ENCODE data around the gene TMEM108.

The TMEM108 gene

GRCh38 chr3:133092681-133093080 is 54.5 kb downstream of the TMEM108 start:
- no peak for TF ChIP-seq TAF1 (IDR thresholded peaks at IDR 0.05; ENCODE audit: borderline replicate concordance, low read depth, low read length)
- TF ChIP-seq POLR2A (IDR thresholded peaks at IDR 0.05; ENCODE audit: low read depth, low read length), result no peak
- no peak for TF ChIP-seq POLR2AphosphoS5 (IDR thresholded peaks at IDR 0.05; ENCODE audit: low read depth, low read length)
- FAIRE-seq (no peak), DNase-seq (ENCODE audit: insufficient read length) (no peak)

GRCh38 chr3:133093366-133093765 is 55.2 kb downstream of the TMEM108 start:
- TF ChIP-seq POLR2AphosphoS5 (IDR thresholded peaks at IDR 0.05; ENCODE audit: low read depth, low read length) (no peak), TAF1 (IDR thresholded peaks at IDR 0.05; ENCODE audit: borderline replicate concordance, low read depth, low read length) (no peak), POLR2A (IDR thresholded peaks at IDR 0.05; ENCODE audit: low read depth, low read length) (no peak)
- no peak for DNase-seq (ENCODE audit: insufficient read length)
- FAIRE-seq, result no peak

GRCh38 chr3:133096900-133097613 is 58.9 kb downstream of the TMEM108 start:
- FAIRE-seq, result no peak
- no peak for TF ChIP-seq POLR2AphosphoS5 (IDR thresholded peaks at IDR 0.05; ENCODE audit: low read depth, low read length)
- TF ChIP-seq TAF1 (IDR thresholded peaks at IDR 0.05; ENCODE audit: borderline replicate concordance, low read depth, low read length), result no peak
- no peak for TF ChIP-seq POLR2A (IDR thresholded peaks at IDR 0.05; ENCODE audit: low read depth, low read length)
- no peak for DNase-seq (ENCODE audit: insufficient read length)

- no peak for FAIRE-seq
- TF ChIP-seq POLR2A (IDR thresholded peaks at IDR 0.05; ENCODE audit: low read depth, low read length) (no peak), TAF1 (IDR thresholded peaks at IDR 0.05; ENCODE audit: borderline replicate concordance, low read depth, low read length) (no peak)
- no peak for DNase-seq (ENCODE audit: insufficient read length)
Measured at GRCh38 chr3:133103706-133104105, 65.5 kb downstream of the TMEM108 start.

- no peak for FAIRE-seq
- no peak for DNase-seq (ENCODE audit: insufficient read length)
- TF ChIP-seq POLR2A (IDR thresholded peaks at IDR 0.05; ENCODE audit: low read depth, low read length) (no peak), POLR2AphosphoS5 (IDR thresholded peaks at IDR 0.05; ENCODE audit: low read depth, low read length) (no peak), TAF1 (IDR thresholded peaks at IDR 0.05; ENCODE audit: borderline replicate concordance, low read depth, low read length) (no peak)
Measured at GRCh38 chr3:133106169-133106568, 68.0 kb downstream of the TMEM108 start.

- FAIRE-seq (no peak), DNase-seq (ENCODE audit: insufficient read length) (no peak)
- TF ChIP-seq POLR2AphosphoS5 (IDR thresholded peaks at IDR 0.05; ENCODE audit: low read depth, low read length) (no peak), POLR2A (IDR thresholded peaks at IDR 0.05; ENCODE audit: low read depth, low read length) (no peak), TAF1 (IDR thresholded peaks at IDR 0.05; ENCODE audit: borderline replicate concordance, low read depth, low read length) (no peak)
Measured at GRCh38 chr3:133112666-133113065, 74.5 kb downstream of the TMEM108 start.

GRCh38 chr3:133113526-133113925 is 75.3 kb downstream of the TMEM108 start:
- no peak for FAIRE-seq
- TF ChIP-seq POLR2A (IDR thresholded peaks at IDR 0.05; ENCODE audit: low read depth, low read length), result no peak
- TF ChIP-seq TAF1 (IDR thresholded peaks at IDR 0.05; ENCODE audit: borderline replicate concordance, low read depth, low read length), result no peak
- TF ChIP-seq POLR2AphosphoS5 (IDR thresholded peaks at IDR 0.05; ENCODE audit: low read depth, low read length), result no peak
- no peak for DNase-seq (ENCODE audit: insufficient read length)

GRCh38 chr3:133113927-133114597 is 75.9 kb downstream of the TMEM108 start:
- TF ChIP-seq POLR2A (IDR thresholded peaks at IDR 0.05; ENCODE audit: low read depth, low read length) (no peak), TAF1 (IDR thresholded peaks at IDR 0.05; ENCODE audit: borderline replicate concordance, low read depth, low read length) (no peak), POLR2AphosphoS5 (IDR thresholded peaks at IDR 0.05; ENCODE audit: low read depth, low read length) (no peak)
- DNase-seq (ENCODE audit: insufficient read length) (no peak), FAIRE-seq (no peak)

- no peak for TF ChIP-seq POLR2A (IDR thresholded peaks at IDR 0.05; ENCODE audit: low read depth, low read length)
- no peak for TF ChIP-seq POLR2AphosphoS5 (IDR thresholded peaks at IDR 0.05; ENCODE audit: low read depth, low read length)
- no peak for TF ChIP-seq TAF1 (IDR thresholded peaks at IDR 0.05; ENCODE audit: borderline replicate concordance, low read depth, low read length)
- DNase-seq (ENCODE audit: insufficient read length) (no peak), FAIRE-seq (no peak)
Measured at GRCh38 chr3:133115176-133115575, 77.0 kb downstream of the TMEM108 start.

- TF ChIP-seq TAF1 (IDR thresholded peaks at IDR 0.05; ENCODE audit: borderline replicate concordance, low read depth, low read length) (no peak), POLR2A (IDR thresholded peaks at IDR 0.05; ENCODE audit: low read depth, low read length) (no peak), POLR2AphosphoS5 (IDR thresholded peaks at IDR 0.05; ENCODE audit: low read depth, low read length) (no peak)
- FAIRE-seq (no peak), DNase-seq (ENCODE audit: insufficient read length) (no peak)
Measured at GRCh38 chr3:133117342-133117741, 79.2 kb downstream of the TMEM108 start.

GRCh38 chr3:133119176-133119575 is 81.0 kb downstream of the TMEM108 start:
- no peak for FAIRE-seq
- no peak for DNase-seq (ENCODE audit: insufficient read length)
- no peak for TF ChIP-seq POLR2A (IDR thresholded peaks at IDR 0.05; ENCODE audit: low read depth, low read length)
- TF ChIP-seq POLR2AphosphoS5 (IDR thresholded peaks at IDR 0.05; ENCODE audit: low read depth, low read length), result no peak
- TF ChIP-seq TAF1 (IDR thresholded peaks at IDR 0.05; ENCODE audit: borderline replicate concordance, low read depth, low read length), result no peak

- TF ChIP-seq TAF1 (IDR thresholded peaks at IDR 0.05; ENCODE audit: borderline replicate concordance, low read depth, low read length) (no peak), POLR2A (IDR thresholded peaks at IDR 0.05; ENCODE audit: low read depth, low read length) (no peak), POLR2AphosphoS5 (IDR thresholded peaks at IDR 0.05; ENCODE audit: low read depth, low read length) (no peak)
- DNase-seq (ENCODE audit: insufficient read length) (no peak), FAIRE-seq (no peak)
Measured at GRCh38 chr3:133121450-133121849, 83.3 kb downstream of the TMEM108 start.
